GM18909 (cell line): Measurements from ENCODE around the gene LIN52.
A peak's percentile ranks its signal among the peaks of the same experiment; 100 is the strongest.

Experiments used
- ATAC-seq: cut with Tn5 transposase; IDR thresholded peaks from one replicate; pipeline ENCODE4 v1.9.1; 2021; ENCODE audit warnings: mild to moderate bottlenecking; ENCODE audit not compliant: unreplicated experiment, poor library complexity

Gene LIN52, protein sequence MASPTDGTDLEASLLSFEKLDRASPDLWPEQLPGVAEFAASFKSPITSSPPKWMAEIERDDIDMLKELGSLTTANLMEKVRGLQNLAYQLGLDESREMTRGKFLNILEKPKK

GRCh38 chr14:74084277-74085046, at the start of gene LIN52, which contains the start of gene ALDH6A1:
Gene LIN52 (plus strand): TSS chr14:74084956. CDS start chr14:74084975, 19 bp downstream.
Gene ALDH6A1 (minus strand): TSS chr14:74084453. CDS start chr14:74084394, 59 bp downstream.
- ATAC-seq: peak; percentile 91

- no peak for ATAC-seq
Measured at GRCh38 chr14:74035556-74035955, 49.2 kb upstream of the LIN52 start.

GRCh38 chr14:74038020-74038859, 46.5 kb upstream of the LIN52 start:
- ATAC-seq: no peak

- ATAC-seq: no peak
Measured at GRCh38 chr14:74042296-74042695, 42.5 kb upstream of the LIN52 start.

DNA sequence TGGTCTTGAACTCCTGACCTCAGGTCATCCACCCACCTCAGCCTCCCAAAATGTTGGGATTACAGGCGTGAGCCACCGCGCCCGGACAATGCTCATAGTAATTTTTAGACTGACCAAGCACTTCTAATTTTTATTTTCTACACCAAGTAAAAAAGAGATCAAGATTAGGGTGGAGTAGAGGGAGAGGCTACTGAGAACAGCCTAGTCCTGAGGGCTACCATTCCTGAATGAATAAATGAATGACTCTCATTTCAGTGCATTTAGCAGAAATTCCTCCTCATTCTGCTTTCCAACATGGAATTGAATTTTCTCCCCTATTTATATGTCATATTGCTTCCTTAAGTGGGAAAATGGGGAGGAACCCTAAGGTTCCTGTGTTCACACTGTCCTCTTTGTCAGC, 39.2 kb upstream of the LIN52 start:
- ATAC-seq: no peak

DNA sequence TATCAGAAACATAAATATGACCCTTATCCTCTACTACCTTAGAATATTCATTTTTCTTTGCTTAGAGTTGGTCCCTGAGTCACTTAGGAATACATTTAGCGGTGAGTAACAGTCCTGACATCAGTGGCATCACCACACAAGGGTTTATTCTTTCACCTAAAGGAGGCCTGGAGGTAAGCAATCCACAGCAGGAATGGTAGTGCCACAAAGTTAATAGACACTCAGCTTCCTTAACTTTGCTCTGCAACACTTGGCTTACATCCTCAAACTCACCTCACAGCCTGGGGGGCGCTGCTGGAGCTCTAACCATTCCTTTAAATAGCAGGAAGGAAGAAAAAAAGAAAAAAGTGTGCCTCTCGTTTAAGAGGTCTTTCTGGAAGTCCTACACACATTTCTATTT, 36.5 kb upstream of the LIN52 start:
- no peak for ATAC-seq

DNA sequence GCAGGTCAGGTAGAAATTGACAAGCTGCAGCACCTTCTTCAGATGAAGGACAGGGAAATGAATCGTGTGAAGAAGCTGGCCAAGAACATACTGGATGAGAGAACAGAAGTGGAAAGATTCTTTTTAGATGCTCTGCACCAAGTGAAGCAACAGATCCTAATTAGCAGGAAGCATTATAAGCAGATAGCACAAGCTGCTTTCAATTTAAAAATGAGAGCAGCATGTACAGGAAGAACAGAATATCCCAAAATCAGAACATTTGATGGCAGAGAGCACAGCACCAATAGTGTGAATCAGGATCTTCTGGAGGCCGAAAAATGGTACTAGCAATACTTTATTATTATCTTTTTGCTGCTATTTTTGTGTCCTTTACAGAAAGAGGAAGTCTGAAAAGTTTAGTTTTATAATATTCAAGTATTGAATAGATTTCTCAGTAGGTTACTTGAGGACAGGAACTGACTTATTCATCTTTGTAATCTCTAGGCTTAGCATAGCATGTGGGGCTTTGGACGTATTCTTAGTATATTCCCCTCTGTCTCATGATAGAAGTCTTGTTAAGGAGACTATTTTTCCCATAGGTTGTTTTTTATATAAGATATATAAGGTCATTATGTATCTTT, 34.8 kb upstream of the LIN52 start:
- ATAC-seq: no peak

DNA sequence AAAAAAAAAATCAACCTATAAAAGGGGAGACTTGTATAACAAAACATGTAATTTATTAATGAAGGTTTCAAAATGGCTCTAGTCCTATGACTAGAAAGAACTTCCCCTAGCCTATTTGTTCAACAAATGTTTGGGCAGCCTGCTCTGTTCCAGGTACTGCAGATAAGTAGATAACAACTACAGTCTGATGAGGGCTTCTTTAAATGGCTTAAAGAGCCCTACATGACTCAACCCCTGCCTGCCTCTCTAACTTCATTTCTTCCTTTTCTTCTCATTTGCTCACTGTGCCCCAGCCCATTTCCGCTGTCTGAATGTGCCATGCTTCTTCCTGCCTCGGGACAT, 22.0 kb upstream of the LIN52 start:
- ATAC-seq: no peak

DNA sequence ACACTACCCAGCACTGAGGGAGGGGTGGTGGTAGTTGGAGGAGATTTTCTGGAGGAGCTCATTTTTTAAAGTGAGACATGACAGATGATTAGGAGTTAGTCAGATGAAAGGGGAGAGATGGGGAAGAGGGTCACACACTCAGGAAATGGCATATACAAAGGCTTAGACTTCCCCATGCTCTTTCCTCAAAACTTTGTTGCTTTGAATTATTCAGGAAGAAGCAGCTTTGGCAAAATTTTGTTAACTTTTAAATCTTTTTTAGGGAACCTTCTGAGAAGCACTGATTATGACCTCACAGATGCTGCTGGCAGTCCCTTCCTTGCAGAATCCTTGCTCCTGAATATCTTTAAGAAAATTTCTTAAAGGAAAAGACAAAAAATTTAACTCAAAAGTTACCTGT, 20.3 kb upstream of the LIN52 start:
- ATAC-seq: no peak

- no peak for ATAC-seq
Measured at GRCh38 chr14:74064883-74065282, 19.9 kb upstream of the LIN52 start.

- no peak for ATAC-seq
Measured at GRCh38 chr14:74065746-74066575, 18.8 kb upstream of the LIN52 start.

DNA sequence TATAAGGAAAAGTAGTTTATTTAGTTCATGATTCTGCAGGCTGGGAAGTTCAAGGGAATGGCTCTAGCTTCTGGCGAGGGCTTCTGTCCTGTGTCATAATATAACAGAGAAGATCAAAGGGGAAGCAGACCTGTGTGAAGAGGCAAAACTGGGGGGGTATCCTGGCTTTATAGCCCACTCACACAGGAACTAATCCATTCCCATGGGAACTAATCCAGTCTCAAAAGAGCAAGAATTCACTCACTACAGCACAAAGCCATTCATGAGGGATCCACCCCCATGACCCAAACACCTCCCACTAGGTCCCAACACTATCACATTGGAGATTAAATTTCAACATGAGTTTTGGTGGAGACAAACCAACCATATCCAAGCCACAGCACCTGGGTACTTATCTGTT, 7.4 kb upstream of the LIN52 start:
- no peak for ATAC-seq

DNA sequence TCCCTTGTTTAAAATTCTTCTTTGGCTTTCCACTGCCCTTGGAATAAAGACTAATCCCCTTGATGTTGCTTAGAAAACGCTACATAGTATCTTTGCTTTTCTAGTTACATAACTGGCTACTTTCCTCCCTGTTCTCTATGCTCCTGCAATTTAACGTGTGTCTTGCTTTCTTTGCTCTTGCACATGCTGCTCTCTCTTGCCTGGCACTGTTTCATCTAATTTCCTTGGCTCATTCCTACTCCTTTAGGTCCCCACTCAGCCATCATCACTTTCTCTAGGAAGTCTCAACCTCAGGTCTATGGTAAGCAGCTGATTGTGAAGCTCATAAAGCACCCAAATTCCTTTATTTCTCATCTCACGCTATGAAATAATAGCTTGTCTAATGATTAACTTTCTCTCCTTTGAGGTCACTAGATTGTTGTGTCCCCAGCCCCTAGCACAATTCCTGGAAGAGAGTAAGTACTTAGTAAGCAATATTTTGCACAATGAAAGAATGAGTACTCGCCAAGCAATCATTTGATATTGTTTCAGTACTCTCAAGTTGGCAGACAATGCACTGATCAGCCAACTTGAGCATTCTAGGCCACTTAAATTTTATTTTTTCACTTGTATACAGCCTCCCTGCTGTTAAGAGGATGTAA, 3.8 kb upstream of the LIN52 start:
- ATAC-seq: no peak

- no peak for ATAC-seq
Measured at GRCh38 chr14:74081491-74081890, 3.3 kb upstream of the LIN52 start.

DNA sequence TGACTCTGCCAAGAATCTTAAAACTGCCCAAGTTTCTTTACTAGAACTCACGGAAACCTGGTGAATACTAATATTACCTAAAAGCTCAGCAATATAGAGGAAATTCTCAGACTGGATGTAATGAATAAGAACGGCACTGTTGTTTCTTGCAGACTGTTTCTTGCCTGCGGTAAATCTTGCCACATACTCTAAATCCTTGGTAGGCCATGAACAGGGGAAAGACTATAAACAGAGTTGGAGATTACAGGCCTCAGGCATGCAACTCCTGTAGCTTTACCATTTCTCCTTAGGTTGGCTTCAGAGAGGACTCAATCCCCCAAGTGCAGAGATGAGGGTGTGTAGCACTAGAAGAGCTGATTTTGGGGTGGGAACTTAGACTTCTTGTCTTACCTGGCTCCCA, 1.6 kb upstream of the LIN52 start:
- ATAC-seq: no peak

DNA sequence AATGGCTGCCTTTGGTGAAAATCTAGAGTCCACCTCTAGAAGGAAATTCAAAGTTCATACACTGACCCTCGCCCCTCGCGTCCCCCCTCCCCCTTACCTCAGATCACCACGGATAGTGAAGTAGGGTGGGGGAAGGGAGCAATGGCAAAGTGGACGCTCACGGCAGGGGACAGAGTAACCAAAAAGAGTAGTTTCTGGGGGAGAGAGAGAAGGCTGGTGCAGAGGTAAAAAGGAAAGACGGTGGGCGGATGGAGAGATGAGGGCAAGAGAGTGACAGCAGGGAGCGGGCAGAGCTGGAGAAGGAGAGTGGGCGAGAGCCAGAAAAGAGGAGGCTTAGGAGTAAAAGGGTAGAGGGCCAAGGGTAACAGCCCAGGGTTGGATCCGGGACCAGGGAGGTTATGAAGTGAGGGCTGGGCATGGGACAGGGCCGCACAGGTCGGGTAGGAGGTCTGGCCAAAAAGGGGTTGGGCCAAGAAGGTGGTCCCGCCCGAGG, 926 bp upstream of the LIN52 start:
- ATAC-seq: peak; percentile 24

DNA sequence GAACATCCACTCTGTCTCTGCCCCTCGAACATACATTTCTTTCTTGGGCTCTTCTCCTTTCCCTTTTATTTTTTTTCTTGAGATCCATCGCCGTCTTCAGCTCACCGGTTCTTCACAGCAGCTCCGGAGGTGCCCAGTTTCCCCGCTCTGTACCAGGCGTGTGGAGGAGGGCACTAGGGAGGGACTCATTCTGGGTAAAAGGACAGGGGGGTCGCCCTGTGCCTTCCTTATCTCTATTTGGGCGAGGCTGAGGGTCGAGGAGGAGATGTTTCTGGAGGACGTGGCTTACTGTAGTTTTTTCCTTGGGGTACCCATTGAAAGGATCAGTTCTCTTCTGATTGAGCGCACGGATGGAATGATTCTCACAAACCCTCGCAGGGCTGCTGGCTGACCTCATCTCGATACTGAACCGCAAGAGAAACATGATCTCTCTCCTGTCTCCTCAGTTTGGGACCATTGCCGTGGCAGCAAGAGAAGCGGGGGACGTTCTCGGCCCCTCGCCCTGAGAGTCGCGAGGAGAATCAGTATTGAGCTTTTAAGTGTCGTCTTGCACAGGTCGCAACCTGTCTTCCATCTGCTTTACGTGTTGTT, 386 bp downstream of the LIN52 start:
- peak; percentile 4 for ATAC-seq

- no peak for ATAC-seq
Measured at GRCh38 chr14:74085828-74086227, 1.1 kb downstream of the LIN52 start.
